ENCODE measurements around the gene PRDM16.

Gene PRDM16

DNA sequence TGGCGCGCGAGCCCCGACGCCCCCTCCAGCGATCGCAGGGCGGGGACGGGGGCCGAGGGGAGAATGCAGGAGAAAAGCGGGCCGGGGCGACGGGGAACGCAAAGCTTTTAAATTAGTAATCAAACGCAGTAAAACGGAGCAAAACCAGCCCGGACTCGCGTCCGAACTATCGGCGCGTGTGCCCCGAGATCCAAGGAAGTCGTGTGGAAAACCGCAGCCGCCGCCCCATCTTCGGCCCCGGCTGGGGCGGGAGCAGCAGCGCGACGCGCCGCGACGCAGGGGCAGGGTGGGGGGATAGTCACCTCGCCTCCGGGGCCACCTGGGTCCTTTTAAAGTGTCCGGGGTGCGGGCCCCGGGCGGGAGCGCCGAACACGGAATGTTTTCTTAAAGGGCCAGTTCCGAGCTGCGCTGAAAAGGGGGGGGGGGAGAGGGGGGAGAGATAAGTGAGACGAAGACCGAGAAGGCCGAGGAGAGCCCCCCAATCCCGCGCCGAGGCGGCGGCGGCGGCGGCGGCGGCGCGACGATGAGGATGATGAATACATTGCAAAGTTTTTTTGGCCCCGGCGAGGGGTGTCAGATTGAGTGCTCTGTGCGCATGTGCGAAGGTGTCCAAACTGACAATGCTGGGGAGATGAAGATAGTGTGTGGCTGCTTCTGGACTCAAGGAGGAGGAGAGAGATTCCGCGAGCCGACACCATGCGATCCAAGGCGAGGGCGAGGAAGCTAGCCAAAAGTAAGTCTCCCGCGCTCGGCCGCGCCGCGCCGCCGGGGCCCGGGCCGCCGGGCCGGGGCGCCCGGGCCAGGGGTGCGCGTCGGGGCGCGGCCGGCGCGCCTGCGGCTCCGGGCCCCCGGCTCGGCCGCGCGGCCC lies at the start of gene PRDM16:
Gene PRDM16, plus strand, starts transcription at position 640 of the 868 bp plus-strand sequence. Its CDS starts 57 bp downstream, at position 697.
- no peak for DNase-seq (ENCODE audit: low read depth, low spot score)

DNA sequence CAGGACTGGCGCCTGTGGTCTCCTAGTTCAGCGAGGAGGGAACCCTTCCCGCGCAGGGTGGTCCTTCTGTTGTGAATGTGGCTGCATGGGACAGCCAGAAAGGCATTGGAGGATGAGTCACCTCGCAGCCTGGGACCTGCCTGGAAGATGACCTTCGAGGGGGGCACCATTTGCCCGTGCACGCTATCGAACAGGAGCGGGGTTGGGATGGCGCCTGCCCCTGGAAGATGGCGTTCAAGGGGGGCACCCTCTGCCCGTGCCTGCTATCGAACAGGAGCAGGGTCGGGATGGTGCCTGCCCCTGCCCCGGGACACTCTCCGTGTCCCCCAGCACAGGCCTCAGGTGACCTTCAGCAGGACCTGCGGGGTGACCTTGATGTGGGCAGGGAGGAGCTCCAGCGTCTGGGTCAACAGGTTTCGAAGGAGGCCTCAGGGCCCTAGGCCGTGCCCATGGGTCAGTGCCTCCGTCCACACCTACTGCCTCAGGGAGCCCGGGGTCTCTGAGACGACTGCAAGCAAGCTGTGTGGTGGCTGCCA lies 49.4 kb upstream of the PRDM16 start:
- DNase-seq (ENCODE audit: low read depth, low spot score), result no peak

DNA sequence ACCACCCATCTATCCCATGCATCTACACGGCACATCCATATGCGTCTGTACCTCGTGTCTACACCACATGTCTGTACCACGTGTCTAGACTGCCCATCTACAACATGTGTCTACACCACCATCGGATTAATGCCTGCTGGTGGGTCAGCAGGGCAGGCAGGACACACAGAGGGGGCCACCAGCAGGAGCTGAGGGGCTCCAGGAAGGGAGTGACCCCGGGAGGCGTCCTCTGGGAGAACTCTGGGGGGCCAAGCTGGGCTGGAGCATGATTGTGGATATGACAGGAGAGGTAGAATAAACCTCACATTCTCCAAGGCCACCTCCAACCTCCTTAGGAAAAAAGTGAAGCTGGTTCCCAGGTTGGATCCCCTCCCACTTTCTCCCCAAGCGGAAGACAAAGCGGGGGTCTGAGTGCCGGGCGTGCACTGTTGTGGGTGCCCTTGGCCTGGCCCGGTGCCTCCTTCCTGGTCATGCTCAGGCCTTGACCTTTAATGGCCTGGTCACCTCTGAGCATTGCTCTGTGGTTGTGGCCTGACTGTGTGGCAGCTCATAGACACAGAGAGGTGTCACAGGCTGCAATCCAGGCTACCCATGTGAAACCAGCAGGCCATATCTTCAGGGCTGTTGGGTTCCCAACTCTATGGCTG lies 48.6 kb upstream of the PRDM16 start:
- DNase-seq (ENCODE audit: low read depth, low spot score), result no peak

DNA sequence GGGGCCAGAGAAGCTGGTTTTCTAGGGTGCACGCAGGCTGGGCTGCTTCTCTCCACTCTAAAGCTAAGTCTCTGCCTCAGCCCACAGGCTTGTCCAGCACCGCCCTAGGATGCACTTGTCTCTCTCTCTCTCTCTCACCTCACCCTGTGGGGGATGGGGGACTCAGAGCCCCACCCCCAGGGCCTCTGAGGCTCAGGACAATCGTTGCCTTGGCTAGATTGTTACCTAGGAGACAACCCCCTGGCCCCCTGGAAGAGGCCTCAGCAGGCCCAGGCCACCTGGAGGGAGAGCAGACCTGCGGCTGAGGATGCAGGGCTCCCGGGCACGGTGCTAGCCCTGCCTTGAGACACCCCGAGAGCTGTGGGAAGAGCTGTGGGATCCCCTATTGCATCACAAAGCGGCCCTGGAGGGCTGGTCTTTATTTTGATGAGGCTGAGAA lies 47.8 kb upstream of the PRDM16 start, which contains the start of gene ACTRT2:
Gene ACTRT2, plus strand, starts transcription at position 235 of the 439 bp plus-strand sequence. CDS start 220 bp downstream, outside the sequence.
- DNase-seq (ENCODE audit: low read depth, low spot score), result peak; percentile 50

DNA sequence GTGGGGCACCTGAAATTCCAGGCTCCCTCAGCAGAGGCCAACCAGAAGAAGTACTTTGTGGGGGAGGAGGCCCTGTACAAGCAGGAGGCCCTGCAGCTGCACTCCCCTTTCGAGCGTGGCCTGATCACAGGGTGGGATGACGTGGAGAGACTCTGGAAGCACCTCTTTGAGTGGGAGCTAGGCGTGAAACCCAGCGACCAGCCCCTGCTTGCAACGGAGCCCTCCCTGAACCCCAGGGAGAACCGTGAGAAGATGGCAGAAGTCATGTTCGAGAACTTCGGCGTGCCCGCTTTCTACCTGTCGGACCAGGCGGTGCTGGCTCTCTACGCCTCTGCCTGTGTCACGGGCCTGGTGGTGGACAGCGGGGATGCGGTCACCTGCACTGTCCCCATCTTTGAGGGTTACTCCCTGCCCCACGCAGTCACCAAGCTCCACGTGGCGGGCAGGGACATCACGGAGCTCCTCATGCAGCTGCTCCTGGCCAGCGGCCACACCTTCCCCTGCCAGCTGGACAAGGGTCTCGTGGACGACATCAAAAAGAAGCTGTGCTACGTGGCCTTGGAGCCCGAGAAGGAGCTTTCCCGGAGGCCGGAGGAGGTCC lies 47.1 kb upstream of the PRDM16 start:
- DNase-seq (ENCODE audit: low read depth, low spot score), result no peak

DNA sequence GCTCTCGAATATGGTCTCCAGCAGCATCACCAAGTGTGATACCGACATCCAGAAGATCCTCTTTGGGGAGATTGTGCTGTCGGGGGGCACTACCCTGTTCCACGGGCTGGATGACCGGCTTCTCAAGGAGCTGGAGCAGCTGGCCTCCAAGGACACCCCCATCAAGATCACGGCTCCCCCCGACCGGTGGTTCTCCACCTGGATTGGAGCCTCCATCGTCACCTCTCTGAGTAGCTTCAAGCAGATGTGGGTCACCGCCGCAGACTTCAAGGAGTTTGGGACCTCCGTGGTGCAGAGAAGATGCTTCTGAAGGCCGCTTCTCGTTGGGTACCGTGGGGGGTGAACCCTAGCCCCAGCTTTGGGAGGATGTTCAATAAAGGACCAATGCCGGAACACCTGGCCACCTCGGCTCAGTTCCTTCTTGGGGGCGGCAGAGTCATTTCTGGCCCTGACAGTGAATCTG lies 46.5 kb upstream of the PRDM16 start:
- DNase-seq (ENCODE audit: low read depth, low spot score), result no peak

DNA sequence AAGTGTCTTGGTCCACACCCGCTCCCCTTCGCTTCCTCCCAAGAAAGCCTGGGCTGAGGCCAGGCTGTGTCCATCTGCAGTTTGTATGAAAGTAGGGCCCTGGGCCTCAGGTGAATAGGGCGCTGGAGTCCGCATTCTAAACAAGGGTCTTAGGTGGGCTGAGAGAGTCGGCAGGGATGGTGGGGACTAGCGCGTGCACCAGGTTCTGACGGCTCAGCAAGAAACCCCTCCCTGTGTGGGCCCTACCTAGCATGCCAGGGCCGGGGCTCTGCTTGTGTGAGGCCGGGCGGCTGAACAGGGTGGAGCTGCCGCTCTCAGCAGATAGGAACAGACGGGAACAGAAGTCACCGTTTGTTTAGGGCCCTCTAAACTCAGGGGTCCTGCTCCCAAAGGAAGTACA lies 46.0 kb upstream of the PRDM16 start:
- DNase-seq (ENCODE audit: low read depth, low spot score), result no peak

DNA sequence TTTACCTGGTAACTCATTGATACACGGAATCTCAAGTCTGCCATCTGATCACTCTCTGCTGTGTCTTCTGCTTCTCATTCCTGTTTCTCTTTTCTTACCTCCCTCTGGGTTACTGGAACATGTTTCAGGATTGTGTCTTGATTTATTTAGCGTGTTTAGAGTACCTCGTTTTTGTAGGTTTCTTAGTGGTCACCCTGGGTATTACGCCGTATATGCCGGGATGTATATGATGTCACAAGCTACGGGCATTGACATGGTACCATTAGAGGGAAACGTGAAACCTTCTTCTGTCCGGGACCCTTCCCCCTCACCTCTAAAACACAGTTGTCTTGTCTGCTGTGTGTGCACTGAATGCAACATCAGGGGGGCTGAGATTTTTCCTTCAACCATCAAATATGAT lies 45.0 kb upstream of the PRDM16 start:
- DNase-seq (ENCODE audit: low read depth, low spot score), result no peak

DNA sequence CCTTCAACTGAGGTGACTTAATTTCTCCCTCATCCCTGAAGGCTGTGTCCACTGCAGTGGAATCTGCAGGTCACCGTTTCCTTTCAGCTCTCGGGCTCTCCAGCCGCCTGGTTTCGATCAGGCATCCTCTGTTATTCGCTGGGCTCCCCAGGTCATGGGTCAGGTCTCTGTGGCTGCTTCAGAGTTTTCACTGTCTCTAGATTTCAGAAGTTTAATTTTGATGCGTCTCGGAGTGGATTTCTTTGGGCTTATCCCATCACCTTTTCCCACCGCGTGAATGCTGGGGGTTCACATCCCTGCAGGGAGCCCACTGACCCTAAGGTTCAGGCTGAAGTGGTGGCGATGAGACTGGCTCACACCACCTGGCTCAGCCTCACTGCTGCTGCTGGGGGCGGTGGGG lies 44.4 kb upstream of the PRDM16 start:
- no peak for DNase-seq (ENCODE audit: low read depth, low spot score)

DNA sequence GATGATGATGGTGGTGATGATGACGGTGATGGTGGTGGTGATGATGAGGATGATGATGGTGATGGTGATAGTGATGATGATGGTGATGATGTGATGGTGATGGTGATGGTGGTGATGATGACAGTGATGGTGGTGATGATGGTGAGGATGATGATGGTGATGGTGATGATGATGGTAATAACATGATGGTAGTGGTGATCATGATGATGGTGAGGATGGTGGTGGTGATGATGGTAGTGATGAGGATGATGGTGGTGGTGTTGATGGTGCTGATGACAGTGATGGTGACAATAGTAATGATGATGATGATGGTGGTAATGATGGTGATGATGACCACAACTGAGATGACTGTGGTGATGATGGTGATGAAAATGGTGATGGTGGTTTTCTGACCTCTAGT lies 42.9 kb upstream of the PRDM16 start:
- no peak for DNase-seq (ENCODE audit: low read depth, low spot score)

DNA sequence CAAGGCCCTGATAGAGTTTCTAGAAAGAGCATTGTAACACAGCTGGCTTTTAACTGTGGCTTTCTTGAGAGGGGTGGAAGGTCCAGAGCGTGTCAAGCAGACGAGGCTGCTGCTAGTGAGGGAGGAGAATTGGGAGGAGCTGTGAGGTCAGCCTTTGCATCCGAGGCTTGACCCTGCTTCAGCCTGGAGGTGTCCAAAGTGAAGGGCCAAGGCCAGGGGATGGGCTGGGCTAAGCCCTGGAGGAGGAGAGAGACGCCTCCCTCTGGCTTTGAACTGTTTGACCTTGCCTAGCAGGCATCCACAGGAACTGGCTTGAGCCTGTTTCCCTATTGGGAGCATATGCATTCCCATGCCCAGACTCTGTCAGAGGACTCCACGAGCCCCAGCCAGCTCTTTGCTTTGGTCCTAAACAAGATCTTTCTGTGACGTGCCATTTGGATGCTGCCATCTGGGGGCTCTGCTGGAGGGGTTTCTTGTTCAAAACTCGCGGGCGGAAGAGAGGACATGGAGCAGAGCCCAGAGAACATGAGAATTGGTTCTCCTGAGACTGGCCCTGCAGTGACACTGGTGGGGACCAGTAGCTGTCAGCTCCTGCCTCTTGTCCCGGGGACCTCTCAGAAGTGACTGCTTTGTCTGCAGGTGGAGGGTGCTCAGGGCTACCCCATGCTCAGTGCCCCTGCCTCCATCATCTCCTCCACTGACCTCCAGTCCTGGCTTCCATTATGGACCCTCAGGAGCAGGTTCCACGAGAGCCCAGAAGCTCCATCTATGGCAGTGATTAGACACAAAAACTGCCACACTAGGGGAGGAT lies 42.2 kb upstream of the PRDM16 start:
- no peak for DNase-seq (ENCODE audit: low read depth, low spot score)

DNA sequence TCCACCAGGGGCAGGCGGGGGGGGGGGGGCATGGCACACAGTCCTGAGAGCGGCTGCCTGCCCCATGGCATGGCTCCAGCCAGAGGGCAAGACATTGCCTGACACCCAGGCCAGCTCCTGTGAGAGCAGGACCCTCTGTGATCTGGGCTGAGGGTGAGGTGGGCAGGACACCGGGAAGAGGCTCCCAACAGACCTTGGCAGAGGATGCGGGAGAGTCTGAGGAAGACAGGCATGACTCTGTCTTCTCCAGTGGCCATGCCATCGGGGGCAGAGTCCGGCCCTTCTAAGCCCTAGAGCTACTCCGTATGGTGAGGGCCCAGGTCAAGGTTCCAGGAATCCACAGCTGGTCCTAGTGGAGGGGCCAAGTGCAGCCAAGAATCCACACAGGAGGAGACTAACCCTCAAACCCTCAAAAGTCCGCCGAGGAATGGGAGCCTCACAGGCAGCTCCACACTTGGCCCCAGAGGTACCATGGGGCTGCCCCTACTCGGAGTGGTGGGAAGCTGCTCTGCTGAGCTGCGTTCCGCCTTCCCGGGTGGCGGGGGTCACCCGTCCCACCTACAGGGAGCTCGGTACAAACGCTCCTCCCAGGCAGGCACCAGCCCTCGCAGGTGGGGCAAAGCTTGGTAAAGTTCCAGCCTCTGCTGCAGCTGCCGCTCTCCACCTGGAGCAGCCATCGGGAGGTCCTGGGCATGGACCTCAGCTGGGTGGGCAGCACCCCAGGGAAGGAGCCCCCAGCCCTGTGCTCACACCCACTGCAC lies 41.2 kb upstream of the PRDM16 start:
- DNase-seq (ENCODE audit: low read depth, low spot score), result no peak

DNA sequence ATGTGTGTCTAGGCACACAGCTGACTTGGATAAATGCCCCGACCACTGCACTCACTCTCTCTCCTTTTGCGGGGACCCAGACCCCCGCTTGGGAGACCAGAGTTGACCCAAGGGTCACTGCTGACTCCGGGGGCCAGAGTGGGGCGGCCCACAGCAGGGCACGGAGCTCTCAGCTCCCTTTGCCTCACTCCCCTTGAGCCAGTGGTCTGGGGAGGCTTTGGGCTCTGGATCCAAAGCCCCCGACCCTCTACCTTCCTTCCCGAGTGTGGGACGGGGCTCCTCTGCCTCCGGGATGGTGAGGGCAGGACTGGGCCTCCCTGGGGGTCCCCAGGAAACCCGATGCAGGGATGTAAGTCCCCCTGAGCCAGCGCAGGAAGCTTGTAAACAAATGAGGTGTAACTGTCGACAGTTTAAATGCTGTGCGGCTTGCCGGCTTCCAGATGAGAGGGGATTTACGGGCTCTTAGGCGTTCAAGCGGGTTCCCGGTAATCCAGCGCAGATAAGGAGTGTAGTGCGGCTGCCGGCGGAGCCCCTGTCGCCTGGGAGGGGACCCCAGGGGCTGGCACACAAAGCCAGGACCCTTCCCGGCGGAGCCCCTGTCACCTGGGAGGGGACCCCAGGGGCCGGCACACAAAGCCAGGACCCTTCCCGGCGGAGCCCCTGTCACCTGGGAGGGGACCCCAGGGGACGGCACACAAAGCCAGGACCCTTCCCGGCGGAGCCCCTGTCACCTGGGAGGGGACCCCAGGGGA lies 40.3 kb upstream of the PRDM16 start:
- DNase-seq (ENCODE audit: low read depth, low spot score), result no peak

DNA sequence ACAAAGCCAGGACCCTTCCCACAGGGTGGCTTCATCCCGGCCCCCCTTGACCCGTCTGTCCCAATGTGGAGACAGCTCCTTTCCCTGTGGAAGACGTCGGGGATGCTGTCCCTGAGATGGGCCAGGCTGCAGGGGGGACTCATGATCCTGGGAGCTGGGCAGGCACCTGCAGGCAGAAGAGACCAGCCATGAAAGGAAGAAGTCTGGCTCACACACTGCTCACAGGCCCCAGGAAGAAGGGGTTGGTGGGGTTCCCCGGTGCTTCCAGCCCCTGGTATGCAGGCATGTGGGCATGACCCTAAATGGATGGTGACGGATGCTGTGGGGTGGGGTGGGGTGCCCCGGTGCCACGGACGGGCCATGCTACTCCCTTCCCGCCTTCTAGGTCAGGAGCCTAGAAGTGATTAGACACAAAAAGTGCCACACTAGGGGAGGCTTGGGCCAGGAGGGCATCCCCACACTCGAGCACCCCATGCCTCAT lies 39.5 kb upstream of the PRDM16 start:
- DNase-seq (ENCODE audit: low read depth, low spot score), result no peak

DNA sequence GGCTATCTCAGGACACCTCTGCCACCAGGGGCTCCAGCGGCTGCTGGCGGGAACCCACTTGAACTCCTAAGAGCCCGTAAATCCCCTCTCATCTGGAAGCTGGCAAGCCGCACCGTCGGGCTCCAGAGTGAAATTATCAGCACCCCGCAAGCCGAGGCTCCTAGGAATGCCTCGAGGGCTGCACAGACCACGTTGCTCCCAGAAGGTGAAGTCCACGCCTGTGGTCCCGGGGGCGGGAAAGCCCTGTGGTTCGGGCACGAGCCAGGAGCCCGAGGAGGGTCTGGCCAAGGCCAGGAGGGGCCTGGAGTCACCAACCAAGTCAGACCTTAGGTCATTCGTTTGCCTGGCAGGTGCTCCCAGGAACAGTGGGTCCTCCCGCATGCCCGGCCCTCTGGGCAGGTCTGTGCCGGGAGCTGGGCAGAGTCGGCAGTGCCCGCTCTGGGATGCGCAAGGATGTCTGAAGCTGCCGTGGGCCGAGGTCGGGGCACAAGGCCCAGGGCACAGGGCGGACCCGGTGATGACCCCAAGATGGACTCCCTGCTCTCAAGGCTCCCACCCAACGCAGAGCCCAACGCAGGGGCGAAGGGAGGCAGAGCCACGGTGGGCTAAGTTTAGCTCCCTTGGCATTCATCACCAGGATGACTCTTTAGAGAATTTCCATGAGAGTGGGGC lies 38.9 kb upstream of the PRDM16 start:
- DNase-seq (ENCODE audit: low read depth, low spot score), result no peak

DNA sequence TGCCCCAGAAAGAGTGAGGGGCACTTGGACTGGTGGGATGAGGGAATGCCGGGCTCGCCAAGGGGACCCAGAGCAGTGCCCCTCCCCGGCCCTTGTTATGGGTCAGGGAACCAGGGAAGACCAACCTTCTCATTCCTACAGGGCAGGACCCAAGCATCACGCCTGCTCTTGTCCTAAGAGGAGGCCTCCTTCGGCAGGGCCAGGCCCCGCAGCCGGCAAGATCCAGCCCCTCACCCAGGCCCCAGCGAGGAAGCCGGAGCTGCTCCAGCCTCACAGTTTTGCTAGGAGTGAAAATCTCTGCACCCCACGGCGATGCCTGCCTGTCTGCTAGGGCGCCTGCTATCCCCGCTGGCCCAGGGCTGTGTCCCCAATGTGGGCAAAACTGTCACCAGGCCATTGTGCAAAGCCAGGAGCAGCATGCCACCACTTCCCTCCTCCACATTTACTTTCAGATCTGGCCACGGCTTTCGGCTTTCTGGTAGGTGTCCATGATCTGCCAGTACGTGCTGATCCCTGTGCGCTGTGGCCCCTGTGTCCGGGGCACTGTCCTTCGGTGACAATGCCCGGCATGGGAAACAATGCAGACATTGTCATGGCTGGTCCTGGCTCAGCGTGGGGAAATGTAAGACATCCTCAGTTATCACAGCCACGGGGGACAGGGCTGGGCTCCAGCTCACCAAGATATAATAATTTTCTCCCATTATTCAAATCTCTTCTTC lies 38.2 kb upstream of the PRDM16 start:
- no peak for DNase-seq (ENCODE audit: low read depth, low spot score)

DNA sequence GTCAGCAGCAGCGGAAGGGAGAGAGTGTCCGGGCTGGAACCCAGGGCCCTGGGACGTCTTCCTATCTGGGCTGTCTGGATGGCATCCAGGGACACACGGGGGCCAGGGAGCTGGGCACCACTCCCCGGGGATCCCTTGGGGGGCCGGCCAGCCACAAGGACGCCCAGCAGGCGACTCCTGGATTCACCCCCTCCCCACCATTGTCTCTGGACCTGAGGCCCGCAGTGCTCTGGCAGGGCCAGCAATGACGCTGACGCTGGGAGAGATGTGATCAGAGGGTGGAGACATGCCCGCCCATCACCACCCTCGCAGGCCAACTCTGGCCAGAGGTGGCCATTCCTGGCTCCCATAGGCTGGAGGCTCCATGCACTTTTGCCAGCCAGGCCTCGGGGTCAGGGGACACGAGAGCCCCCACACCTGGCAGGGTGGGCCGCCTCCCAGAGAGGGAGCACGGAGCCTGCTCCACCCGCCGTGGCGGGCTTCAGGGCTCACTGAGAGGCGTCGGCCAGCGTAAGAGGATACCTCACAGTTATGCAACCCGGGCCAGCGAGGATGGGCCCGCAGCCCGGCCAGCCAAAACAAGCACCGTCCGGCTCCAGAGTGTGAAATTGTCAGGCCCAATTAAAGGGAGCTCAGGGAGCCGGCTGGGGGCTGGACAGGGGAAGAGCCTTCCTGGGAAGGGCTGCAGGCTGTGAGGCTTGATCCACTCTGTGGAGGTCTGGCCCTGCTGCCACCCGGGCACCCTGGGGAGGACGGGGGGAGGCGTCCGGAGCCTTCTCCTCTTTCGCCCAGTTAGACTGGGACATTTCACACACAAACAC lies 37.4 kb upstream of the PRDM16 start:
- no peak for DNase-seq (ENCODE audit: low read depth, low spot score)

Measured in ELF-1 (cell line).